Measurements from ENCODE around the gene ALOXE3.

- TF ChIP-seq, protein P1, sequence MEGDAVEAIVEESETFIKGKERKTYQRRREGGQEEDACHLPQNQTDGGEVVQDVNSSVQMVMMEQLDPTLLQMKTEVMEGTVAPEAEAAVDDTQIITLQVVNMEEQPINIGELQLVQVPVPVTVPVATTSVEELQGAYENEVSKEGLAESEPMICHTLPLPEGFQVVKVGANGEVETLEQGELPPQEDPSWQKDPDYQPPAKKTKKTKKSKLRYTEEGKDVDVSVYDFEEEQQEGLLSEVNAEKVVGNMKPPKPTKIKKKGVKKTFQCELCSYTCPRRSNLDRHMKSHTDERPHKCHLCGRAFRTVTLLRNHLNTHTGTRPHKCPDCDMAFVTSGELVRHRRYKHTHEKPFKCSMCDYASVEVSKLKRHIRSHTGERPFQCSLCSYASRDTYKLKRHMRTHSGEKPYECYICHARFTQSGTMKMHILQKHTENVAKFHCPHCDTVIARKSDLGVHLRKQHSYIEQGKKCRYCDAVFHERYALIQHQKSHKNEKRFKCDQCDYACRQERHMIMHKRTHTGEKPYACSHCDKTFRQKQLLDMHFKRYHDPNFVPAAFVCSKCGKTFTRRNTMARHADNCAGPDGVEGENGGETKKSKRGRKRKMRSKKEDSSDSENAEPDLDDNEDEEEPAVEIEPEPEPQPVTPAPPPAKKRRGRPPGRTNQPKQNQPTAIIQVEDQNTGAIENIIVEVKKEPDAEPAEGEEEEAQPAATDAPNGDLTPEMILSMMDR (IDR thresholded peaks at IDR 0.05) = no peak
- TF ChIP-seq CEBPB (IDR thresholded peaks at IDR 0.05) (no peak), RNF2 (IDR thresholded peaks at IDR 0.05; ENCODE audit: borderline replicate concordance, low read depth) (no peak), JUNB (IDR thresholded peaks at IDR 0.05) (no peak), FOSL2 (IDR thresholded peaks at IDR 0.05) (no peak), FOSL2 (CRISPR knock-in tag; IDR thresholded peaks at IDR 0.05) (peak; percentile 80), EP300 (IDR thresholded peaks at IDR 0.05) (no peak), POLR2A (IDR thresholded peaks at IDR 0.05; ENCODE audit: low read length) (no peak)
- TF ChIP-seq, protein P2, sequence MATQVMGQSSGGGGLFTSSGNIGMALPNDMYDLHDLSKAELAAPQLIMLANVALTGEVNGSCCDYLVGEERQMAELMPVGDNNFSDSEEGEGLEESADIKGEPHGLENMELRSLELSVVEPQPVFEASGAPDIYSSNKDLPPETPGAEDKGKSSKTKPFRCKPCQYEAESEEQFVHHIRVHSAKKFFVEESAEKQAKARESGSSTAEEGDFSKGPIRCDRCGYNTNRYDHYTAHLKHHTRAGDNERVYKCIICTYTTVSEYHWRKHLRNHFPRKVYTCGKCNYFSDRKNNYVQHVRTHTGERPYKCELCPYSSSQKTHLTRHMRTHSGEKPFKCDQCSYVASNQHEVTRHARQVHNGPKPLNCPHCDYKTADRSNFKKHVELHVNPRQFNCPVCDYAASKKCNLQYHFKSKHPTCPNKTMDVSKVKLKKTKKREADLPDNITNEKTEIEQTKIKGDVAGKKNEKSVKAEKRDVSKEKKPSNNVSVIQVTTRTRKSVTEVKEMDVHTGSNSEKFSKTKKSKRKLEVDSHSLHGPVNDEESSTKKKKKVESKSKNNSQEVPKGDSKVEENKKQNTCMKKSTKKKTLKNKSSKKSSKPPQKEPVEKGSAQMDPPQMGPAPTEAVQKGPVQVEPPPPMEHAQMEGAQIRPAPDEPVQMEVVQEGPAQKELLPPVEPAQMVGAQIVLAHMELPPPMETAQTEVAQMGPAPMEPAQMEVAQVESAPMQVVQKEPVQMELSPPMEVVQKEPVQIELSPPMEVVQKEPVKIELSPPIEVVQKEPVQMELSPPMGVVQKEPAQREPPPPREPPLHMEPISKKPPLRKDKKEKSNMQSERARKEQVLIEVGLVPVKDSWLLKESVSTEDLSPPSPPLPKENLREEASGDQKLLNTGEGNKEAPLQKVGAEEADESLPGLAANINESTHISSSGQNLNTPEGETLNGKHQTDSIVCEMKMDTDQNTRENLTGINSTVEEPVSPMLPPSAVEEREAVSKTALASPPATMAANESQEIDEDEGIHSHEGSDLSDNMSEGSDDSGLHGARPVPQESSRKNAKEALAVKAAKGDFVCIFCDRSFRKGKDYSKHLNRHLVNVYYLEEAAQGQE (IDR thresholded peaks at IDR 0.05) = no peak
- TF ChIP-seq, protein P3, sequence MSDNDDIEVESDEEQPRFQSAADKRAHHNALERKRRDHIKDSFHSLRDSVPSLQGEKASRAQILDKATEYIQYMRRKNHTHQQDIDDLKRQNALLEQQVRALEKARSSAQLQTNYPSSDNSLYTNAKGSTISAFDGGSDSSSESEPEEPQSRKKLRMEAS (IDR thresholded peaks at IDR 0.05) = no peak
Measured at GRCh38 chr17:8133941-8134340, 15.6 kb upstream of the ALOXE3 start.

Measured in A549 (cell line).